ENCODE results near the gene DDX25.

The DDX25 gene

DNA sequence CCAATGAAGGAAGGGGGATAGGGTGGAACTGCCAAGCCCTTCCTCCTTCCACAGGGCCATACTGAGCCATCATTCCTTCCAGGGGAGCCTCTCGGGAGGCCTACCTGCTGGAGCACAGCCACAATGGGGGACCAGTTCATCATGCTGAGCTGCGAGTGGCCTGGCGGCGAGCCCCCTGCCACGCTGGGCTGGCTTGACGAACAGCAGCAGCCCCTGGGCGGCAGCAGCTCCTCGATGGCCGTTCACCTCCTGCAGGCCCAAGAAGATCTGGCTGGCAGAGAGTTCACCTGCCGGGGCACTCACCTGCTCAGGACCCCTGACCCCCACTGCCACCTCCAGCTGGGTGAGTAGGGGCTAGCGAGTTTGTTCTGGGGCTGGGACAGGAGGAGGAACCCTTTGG, 47.4 kb downstream of the DDX25 start:
- H3K27ac ChIP-seq (ENCODE audit: low read depth, low read length): no peak overlapping the region
- TF ChIP-seq, protein P1, sequence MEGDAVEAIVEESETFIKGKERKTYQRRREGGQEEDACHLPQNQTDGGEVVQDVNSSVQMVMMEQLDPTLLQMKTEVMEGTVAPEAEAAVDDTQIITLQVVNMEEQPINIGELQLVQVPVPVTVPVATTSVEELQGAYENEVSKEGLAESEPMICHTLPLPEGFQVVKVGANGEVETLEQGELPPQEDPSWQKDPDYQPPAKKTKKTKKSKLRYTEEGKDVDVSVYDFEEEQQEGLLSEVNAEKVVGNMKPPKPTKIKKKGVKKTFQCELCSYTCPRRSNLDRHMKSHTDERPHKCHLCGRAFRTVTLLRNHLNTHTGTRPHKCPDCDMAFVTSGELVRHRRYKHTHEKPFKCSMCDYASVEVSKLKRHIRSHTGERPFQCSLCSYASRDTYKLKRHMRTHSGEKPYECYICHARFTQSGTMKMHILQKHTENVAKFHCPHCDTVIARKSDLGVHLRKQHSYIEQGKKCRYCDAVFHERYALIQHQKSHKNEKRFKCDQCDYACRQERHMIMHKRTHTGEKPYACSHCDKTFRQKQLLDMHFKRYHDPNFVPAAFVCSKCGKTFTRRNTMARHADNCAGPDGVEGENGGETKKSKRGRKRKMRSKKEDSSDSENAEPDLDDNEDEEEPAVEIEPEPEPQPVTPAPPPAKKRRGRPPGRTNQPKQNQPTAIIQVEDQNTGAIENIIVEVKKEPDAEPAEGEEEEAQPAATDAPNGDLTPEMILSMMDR (IDR thresholded peaks at IDR 0.05; ENCODE audit: insufficient read depth, low read length, poor library complexity, severe bottlenecking): no peak
- no peak for TF ChIP-seq EZH2phosphoT487 (conservative IDR thresholded peaks at IDR 0.05; ENCODE audit: low read length)
- H3K9me2 ChIP-seq (replicated peaks; ENCODE audit: insufficient read depth, low read length): no peaks in the 10 kb centered on the region
- H3F3A ChIP-seq (ENCODE audit: insufficient read depth): no peaks in the 10 kb centered on the region
- no peak overlapping the region for H3K4me2 ChIP-seq (ENCODE audit: low read depth, low read length, poor library complexity, severe bottlenecking)
- no peak overlapping the region for H3K4me3 ChIP-seq (ENCODE audit: insufficient read depth, low read length, poor library complexity, severe bottlenecking)
- H3K9ac ChIP-seq (ENCODE audit: low read length): no peak overlapping the region
- no peaks in the 10 kb centered on the region for H3K9me3 ChIP-seq (ENCODE audit: insufficient read depth, low read length)
- H3K79me2 ChIP-seq (ENCODE audit: insufficient read depth, low read length): no peaks in the 10 kb centered on the region
- H2AFZ ChIP-seq (ENCODE audit: low read depth, low read length, severe bottlenecking): no peak overlapping the region
- no peaks in the 10 kb centered on the region for H4K20me1 ChIP-seq (ENCODE audit: low read depth, low read length)
- no peaks in the 10 kb centered on the region for H3K36me3 ChIP-seq (ENCODE audit: low read length)
- H3K27me3 ChIP-seq (ENCODE audit: low read length): no peaks in the 10 kb centered on the region

DNA sequence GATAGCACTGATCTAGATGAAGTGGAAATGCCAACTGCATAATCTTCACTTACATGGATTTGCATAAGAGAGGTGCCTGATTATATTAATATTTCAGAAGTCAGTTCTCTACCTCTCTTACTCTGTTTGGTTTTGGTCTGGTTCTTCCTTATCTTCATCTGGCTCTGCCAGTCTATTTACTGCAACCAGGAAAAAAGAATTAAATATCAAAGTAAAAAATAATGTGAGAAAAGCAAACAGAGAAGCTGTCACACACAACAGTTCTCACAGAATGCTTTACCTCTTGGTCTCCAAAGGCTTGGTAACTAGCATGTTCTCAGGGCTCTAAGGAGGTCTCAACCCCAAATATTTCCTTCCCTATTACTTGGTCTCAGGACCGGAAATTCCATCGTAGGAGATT, 48.3 kb downstream of the DDX25 start:
- H3K79me2 ChIP-seq (ENCODE audit: insufficient read depth, low read length): no peaks in the 10 kb centered on the region
- no peaks in the 10 kb centered on the region for H3K36me3 ChIP-seq (ENCODE audit: low read length)
- H3K9me3 ChIP-seq (ENCODE audit: insufficient read depth, low read length): no peaks in the 10 kb centered on the region
- H3K4me3 ChIP-seq (ENCODE audit: insufficient read depth, low read length, poor library complexity, severe bottlenecking): no peak overlapping the region
- H3K27ac ChIP-seq (ENCODE audit: low read depth, low read length): no peak overlapping the region
- H4K20me1 ChIP-seq (ENCODE audit: low read depth, low read length): no peaks in the 10 kb centered on the region
- H2AFZ ChIP-seq (ENCODE audit: low read depth, low read length, severe bottlenecking): no peak overlapping the region
- TF ChIP-seq EZH2phosphoT487 (conservative IDR thresholded peaks at IDR 0.05; ENCODE audit: low read length): no peak
- TF ChIP-seq, protein P1 (IDR thresholded peaks at IDR 0.05; ENCODE audit: insufficient read depth, low read length, poor library complexity, severe bottlenecking): no peak
- H3K9me2 ChIP-seq (replicated peaks; ENCODE audit: insufficient read depth, low read length): no peaks in the 10 kb centered on the region
- no peak overlapping the region for H3K4me2 ChIP-seq (ENCODE audit: low read depth, low read length, poor library complexity, severe bottlenecking)
- no peaks in the 10 kb centered on the region for H3K27me3 ChIP-seq (ENCODE audit: low read length)
- H3K9ac ChIP-seq (ENCODE audit: low read length): no peak overlapping the region
- no peaks in the 10 kb centered on the region for H3F3A ChIP-seq (ENCODE audit: insufficient read depth)

DNA sequence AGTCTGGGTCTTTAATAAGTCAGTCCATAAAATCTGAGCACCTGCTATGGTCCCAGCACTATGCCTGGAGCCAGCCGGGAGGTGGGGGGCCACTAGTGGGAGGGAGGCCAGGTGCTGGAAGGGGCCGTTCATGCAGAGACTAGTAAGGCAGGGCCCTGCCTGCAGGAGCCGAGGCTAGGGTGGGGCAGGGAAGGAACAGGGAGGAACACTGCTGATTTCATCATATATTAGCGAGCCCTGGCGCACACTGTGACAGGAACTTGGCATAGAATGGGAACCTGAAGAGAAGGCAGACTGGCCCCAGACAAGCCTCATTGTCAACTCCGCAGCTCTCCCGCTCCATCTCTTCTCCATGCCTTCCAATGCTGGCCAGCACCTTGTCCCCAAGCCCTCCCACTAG, 48.7 kb downstream of the DDX25 start:
- Histone ChIP-seq H3K79me2 (ENCODE audit: insufficient read depth, low read length) (no peaks in the 10 kb centered on the region), H3K9me3 (ENCODE audit: insufficient read depth, low read length) (no peaks in the 10 kb centered on the region), H3K4me3 (ENCODE audit: insufficient read depth, low read length, poor library complexity, severe bottlenecking) (no peak overlapping the region), H4K20me1 (ENCODE audit: low read depth, low read length) (no peaks in the 10 kb centered on the region), H3F3A (ENCODE audit: insufficient read depth) (no peaks in the 10 kb centered on the region), H3K9me2 (replicated peaks; ENCODE audit: insufficient read depth, low read length) (no peaks in the 10 kb centered on the region), H3K27ac (ENCODE audit: low read depth, low read length) (no peak overlapping the region), H3K27me3 (ENCODE audit: low read length) (no peaks in the 10 kb centered on the region), H3K4me2 (ENCODE audit: low read depth, low read length, poor library complexity, severe bottlenecking) (no peak overlapping the region), H3K9ac (ENCODE audit: low read length) (no peak overlapping the region), H2AFZ (ENCODE audit: low read depth, low read length, severe bottlenecking) (no peak overlapping the region), H3K36me3 (ENCODE audit: low read length) (no peaks in the 10 kb centered on the region)
- TF ChIP-seq, protein P1 (IDR thresholded peaks at IDR 0.05; ENCODE audit: insufficient read depth, low read length, poor library complexity, severe bottlenecking): no peak
- no peak for TF ChIP-seq EZH2phosphoT487 (conservative IDR thresholded peaks at IDR 0.05; ENCODE audit: low read length)

All from SU-DHL-6 (cell line).